Glomerular visceral epithelial cell (primary cell): ENCODE measurements around the gene BCL7A.
A peak's percentile ranks its signal among the peaks of the same experiment; 100 is the strongest.
"Not testable (repeated sequence)": the region's sequence is repeated elsewhere in the genome, so short reads cannot be mapped to it uniquely, and the experiment has no call there.

Experiments
- DNase-seq: peaks from one replicate; pipeline ENCODE4 v3.0.0-alpha.2; 2016; ENCODE audit errors: extremely low spot score

The BCL7A gene

GRCh38 chr12:122056406-122056805, 34.7 kb downstream of the BCL7A start:
- not testable (repeated sequence) for DNase-seq

GRCh38 chr12:122057007-122057735, 35.5 kb downstream of the BCL7A start:
- no peak for DNase-seq

- DNase-seq: no peak
Observed at GRCh38 chr12:122057769-122058168, 36.1 kb downstream of the BCL7A start.

GRCh38 chr12:122058549-122059149, 37.0 kb downstream of the BCL7A start:
- DNase-seq: no peak

GRCh38 chr12:122059203-122059960, 37.7 kb downstream of the BCL7A start:
- DNase-seq: no peak

- no peak for DNase-seq
Observed at GRCh38 chr12:122060081-122060501, 38.4 kb downstream of the BCL7A start.

- no peak for DNase-seq
Observed at GRCh38 chr12:122061253-122061652, 39.6 kb downstream of the BCL7A start.

- peak; percentile 78 for DNase-seq
Observed at GRCh38 chr12:122062832-122063693, 41.4 kb downstream of the BCL7A start.

- DNase-seq: no peak
Observed at GRCh38 chr12:122063694-122064024, 42.0 kb downstream of the BCL7A start.

GRCh38 chr12:122064025-122064777, 42.5 kb downstream of the BCL7A start:
- DNase-seq: peak; percentile 97

- peak; percentile 95 for DNase-seq
Observed at GRCh38 chr12:122064780-122065588, 43.3 kb downstream of the BCL7A start.

- no peak for DNase-seq
Observed at GRCh38 chr12:122067548-122067947, 45.9 kb downstream of the BCL7A start.

GRCh38 chr12:122067966-122068365, 46.3 kb downstream of the BCL7A start:
- DNase-seq: no peak

GRCh38 chr12:122072031-122072970, 50.6 kb downstream of the BCL7A start:
- peak; percentile 79 for DNase-seq

GRCh38 chr12:122073815-122074214, 52.1 kb downstream of the BCL7A start:
- no peak for DNase-seq

GRCh38 chr12:122076743-122077495, 55.2 kb downstream of the BCL7A start:
- no peak for DNase-seq

- peak; percentile 92 for DNase-seq
Observed at GRCh38 chr12:122078141-122079032, 56.7 kb downstream of the BCL7A start, which contains the start of gene MLXIP. Gene MLXIP, plus strand, starts transcription at chr12:122078756. Its CDS starts 98 bp downstream, at chr12:122078854.
